Endothelial cell of umbilical vein (primary cell): ENCODE results near the gene SOX14. TPM values are rescaled to one million over a fixed set of nuclear protein-coding genes. Genes with fewer than 3 reads are reported as not detected.

Experiments
- BruUV-seq: library from RNA; stranded (reverse); fragments of 400-500 nt; replicated peaks from 2 replicates; lab custom pipeline; 2021; lab: Mats Ljungman, UMichigan
- CTCF ChIA-PET: fragments of 300-600, 350-600 bp; sonication (Branson Sonifier 250); formaldehyde crosslinking; loops from one replicate; lab custom pipeline; 2021; ENCODE audit warnings: antibody characterized with exemption, inconsistent platforms; lab: Charles Lee
- POLR2A ChIA-PET: fragments of 300-600, 350-600 bp; sonication (Branson Sonifier 250); formaldehyde crosslinking; loops from one replicate; lab custom pipeline; 2021; ENCODE audit warnings: antibody characterized with exemption, inconsistent platforms; lab: Charles Lee
- DNase-seq: peaks from one replicate; pipeline ENCODE4 v3.0.0-alpha.2; 2011; ENCODE audit warnings: low read depth, low spot score
- FAIRE-seq: peaks from 2 replicates; lab custom pipeline; 2011; peaks lifted over from hg19 to GRCh38; lab: Jason Lieb, UNC
- H2AFZ ChIP-seq: 2 replicates; pipeline ENCODE4 v1.6.0; 2012; ENCODE audit warnings: low read depth, low read length, control low read depth, inconsistent platforms
- H3K27ac ChIP-seq: 2 replicates; pipeline ENCODE4 v1.5.1; 2011; ENCODE audit warnings: low read depth, mild to moderate bottlenecking, control low read depth, low read length, moderate library complexity; ENCODE audit not compliant: insufficient read depth
- H3K27me3 ChIP-seq, 2 experiments: 2 replicates each; pipeline versions ENCODE4 v1.6.0 to v1.6.1; 2011; ENCODE audit warnings: low read length in 2 of 2, mixed read lengths in 1 of 2; ENCODE audit not compliant: control insufficient read depth in 2 of 2, insufficient read depth in 2 of 2
- H3K36me3 ChIP-seq, 2 experiments: 2 replicates in 1 of 2; 3 replicates in 1 of 2; pipeline ENCODE4 v1.5.1; 2011; ENCODE audit warnings: low read length in 2 of 2, mild to moderate bottlenecking in 1 of 2, moderate library complexity in 1 of 2; ENCODE audit not compliant: control insufficient read depth in 2 of 2, insufficient read depth in 2 of 2; ENCODE audit errors: extremely low read depth in 1 of 2
- H3K4me1 ChIP-seq: 3 replicates; pipeline ENCODE4 v1.5.1; 2011; ENCODE audit warnings: mild to moderate bottlenecking, low read length; ENCODE audit not compliant: control insufficient read depth, insufficient read depth; ENCODE audit errors: extremely low read depth
- H3K4me2 ChIP-seq: 2 replicates; pipeline ENCODE4 v1.6.1; 2011; ENCODE audit warnings: low read length, control low read depth, mixed read lengths; ENCODE audit not compliant: insufficient read depth
- H3K4me3 ChIP-seq, 3 experiments: fragments of 200-600 bp in 1 of 3; sonication (generic), shearing (Covaris generic) in 1 of 3; replicated peaks in 1 of 3; 2 replicates each; pipeline ENCODE4 v1.5.1; 2011 to 2016; ENCODE audit warnings: control low read depth in 3 of 3, low read length in 3 of 3, mild to moderate bottlenecking in 2 of 3, inconsistent platforms in 1 of 3, low read depth in 1 of 3, moderate library complexity in 1 of 3; ENCODE audit not compliant: insufficient read depth in 1 of 3
- H3K79me2 ChIP-seq: 2 replicates; pipeline ENCODE4 v1.6.0; 2012; ENCODE audit warnings: low read length, inconsistent platforms; ENCODE audit not compliant: control insufficient read depth, insufficient read depth
- H3K9ac ChIP-seq: replicated peaks from 2 replicates; pipeline ENCODE3; 2011; ENCODE audit warnings: low read length, control low read depth; ENCODE audit not compliant: insufficient read depth; ENCODE audit errors: extremely low read depth
- H3K9me1 ChIP-seq: replicated peaks from 3 replicates; pipeline ENCODE4 v1.6.0; 2011; ENCODE audit warnings: mild to moderate bottlenecking, low read length; ENCODE audit not compliant: control insufficient read depth, insufficient read depth; ENCODE audit errors: extremely low read depth
- H3K9me3 ChIP-seq: replicated peaks from 2 replicates; pipeline ENCODE4 v1.5.1; 2012; ENCODE audit warnings: low read length, inconsistent platforms; ENCODE audit not compliant: control insufficient read depth, insufficient read depth
- H4K20me1 ChIP-seq: replicated peaks from 2 replicates; pipeline ENCODE3; 2011; ENCODE audit warnings: mild to moderate bottlenecking, low read length; ENCODE audit not compliant: control insufficient read depth, insufficient read depth; ENCODE audit errors: extremely low read depth
- EZH2 ChIP-seq: IDR thresholded peaks from 2 replicates; pipeline ENCODE4 v1.6.1; 2012; ENCODE audit warnings: borderline replicate concordance, low read depth, mild to moderate bottlenecking, moderate library complexity, low read length, inconsistent platforms; ENCODE audit not compliant: severe bottlenecking
- FOS ChIP-seq: IDR thresholded peaks from 2 replicates; pipeline ENCODE4 v1.6.1; 2011; ENCODE audit warnings: mild to moderate bottlenecking, low read length, moderate library complexity, borderline replicate concordance; ENCODE audit not compliant: insufficient read depth
- GATA2 ChIP-seq: IDR thresholded peaks from 2 replicates; pipeline ENCODE4 v1.7.0; 2011; ENCODE audit warnings: low read depth, mild to moderate bottlenecking, moderate library complexity, mixed read lengths, low read length; ENCODE audit not compliant: insufficient read length, insufficient read depth
- JUN ChIP-seq: IDR thresholded peaks from 2 replicates; pipeline ENCODE4 v1.6.1; 2011; ENCODE audit warnings: borderline replicate concordance, low read depth; ENCODE audit not compliant: insufficient read length, insufficient read depth
- MYC ChIP-seq: IDR thresholded peaks from one replicate; pipeline ENCODE4 v1.6.1; 2011; ENCODE audit warnings: mild to moderate bottlenecking, low read depth, low read length
- POLR2A ChIP-seq: IDR thresholded peaks from 2 replicates; pipeline ENCODE4 v1.6.1; 2012; ENCODE audit warnings: low read depth, mild to moderate bottlenecking, control low read depth, low read length
- POLR2AphosphoS5 ChIP-seq: IDR thresholded peaks from 2 replicates; pipeline ENCODE4 v1.6.1; 2012; ENCODE audit warnings: low read depth, mild to moderate bottlenecking, control low read depth, low read length, moderate library complexity; ENCODE audit not compliant: insufficient read depth
- dilution Hi-C: fragments of 300-500 bp; cut with MboI; formaldehyde crosslinking; loops from one replicate; pipeline ENCODE4 v1.15.0; 2019; ENCODE audit warnings: low sequenced_read_pairs; ENCODE audit not compliant: extremely low pct_ligation_motif_present
- intact Hi-C: fragments of 100-400 bp; cut with micrococcal nuclease; formaldehyde crosslinking; loops from one replicate; pipeline ENCODE4 v1.10.0; 2022
- polyA plus RNA-seq, 4 experiments: library from polyadenylated mRNA; depleted of rRNA in 3 of 4; stranded (reverse) in 3 of 4; unstranded in 1 of 4; fragments of >200 nt; gene quantifications; 2 replicates each; pipeline versions ENCODE4 v1.2.1 to v1.2.3, GENCODE V29; 2011 to 2012; ENCODE audit warnings: missing spikeins in 1 of 4
- total RNA-seq: library from RNA; stranded (reverse); gene quantifications from 2 replicates; pipeline ENCODE4 v1.2.3, GENCODE V29; 2021
- TF ChIP-seq, protein P1 (sequence below), 2 donors: IDR thresholded peaks; 1 replicate in 1 of 2; 2 replicates in 1 of 2; pipeline ENCODE4 v1.5.1; 2011; ENCODE audit warnings: low read length in 2 of 2, mild to moderate bottlenecking in 2 of 2, moderate library complexity in 2 of 2, control low read depth in 1 of 2, inconsistent platforms in 1 of 2, low read depth in 1 of 2; ENCODE audit not compliant: insufficient read depth in 1 of 2; ENCODE audit errors: extremely low read depth in 1 of 2
- TF ChIP-seq, protein P2 (sequence below): IDR thresholded peaks from 2 replicates; pipeline ENCODE4 v1.6.1; 2011; ENCODE audit not compliant: insufficient read depth, insufficient read length

Gene SOX14
- total and polyA plus RNA-seq, 2 donors (not counting 3 experiments of a cell fraction or from before 2014, with no cell fraction given) = not detected

DNA sequence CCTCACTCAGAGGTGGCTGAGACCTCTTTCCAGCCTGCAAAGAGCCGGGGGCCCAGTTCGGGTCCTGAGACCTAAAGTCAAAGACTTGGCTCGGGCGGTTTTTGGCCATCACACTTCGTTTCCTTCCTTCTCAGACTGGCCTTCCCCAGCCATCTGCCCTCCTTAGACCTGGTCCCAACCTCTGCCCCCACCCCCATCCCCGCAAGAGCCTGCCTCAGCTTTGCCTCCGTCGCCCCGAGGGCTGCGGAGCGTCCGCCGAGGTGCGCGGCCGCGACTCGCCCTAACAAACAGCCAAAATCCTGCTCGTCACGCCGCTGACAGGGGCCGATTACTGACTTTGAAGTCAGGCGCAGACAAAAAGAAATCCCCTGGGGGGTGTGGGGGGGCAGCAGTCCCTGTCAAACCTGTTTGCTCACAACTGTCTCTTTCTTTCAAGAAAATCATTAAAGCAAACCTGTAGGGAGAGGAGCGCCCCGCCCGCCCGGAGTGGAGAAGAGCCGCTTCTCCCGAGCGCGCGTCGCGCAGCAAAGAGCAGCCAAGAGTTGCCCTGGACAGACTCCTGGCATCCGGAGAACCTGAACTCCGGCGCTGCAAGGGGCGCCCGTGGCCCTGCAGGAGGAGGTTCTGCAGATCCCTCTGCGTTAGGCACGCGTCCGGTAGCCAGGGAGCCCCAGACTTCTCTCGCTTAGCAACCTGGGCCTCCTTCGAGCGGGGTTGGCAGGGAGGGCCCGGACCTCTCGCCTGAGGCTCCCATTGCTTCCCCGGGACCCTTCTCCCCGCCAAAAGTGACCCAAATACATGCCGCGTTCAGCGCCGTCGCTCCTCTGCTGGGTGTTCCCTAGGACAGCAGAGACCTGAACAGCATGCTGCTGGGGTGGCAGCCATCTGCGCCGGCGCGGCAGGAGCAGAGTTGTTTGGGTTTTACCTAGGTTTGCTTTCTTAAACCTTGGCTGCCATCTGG is 4.5 kb downstream of the SOX14 start:
- no peak for FAIRE-seq
- H2AFZ ChIP-seq = no peak overlapping the region

DNA sequence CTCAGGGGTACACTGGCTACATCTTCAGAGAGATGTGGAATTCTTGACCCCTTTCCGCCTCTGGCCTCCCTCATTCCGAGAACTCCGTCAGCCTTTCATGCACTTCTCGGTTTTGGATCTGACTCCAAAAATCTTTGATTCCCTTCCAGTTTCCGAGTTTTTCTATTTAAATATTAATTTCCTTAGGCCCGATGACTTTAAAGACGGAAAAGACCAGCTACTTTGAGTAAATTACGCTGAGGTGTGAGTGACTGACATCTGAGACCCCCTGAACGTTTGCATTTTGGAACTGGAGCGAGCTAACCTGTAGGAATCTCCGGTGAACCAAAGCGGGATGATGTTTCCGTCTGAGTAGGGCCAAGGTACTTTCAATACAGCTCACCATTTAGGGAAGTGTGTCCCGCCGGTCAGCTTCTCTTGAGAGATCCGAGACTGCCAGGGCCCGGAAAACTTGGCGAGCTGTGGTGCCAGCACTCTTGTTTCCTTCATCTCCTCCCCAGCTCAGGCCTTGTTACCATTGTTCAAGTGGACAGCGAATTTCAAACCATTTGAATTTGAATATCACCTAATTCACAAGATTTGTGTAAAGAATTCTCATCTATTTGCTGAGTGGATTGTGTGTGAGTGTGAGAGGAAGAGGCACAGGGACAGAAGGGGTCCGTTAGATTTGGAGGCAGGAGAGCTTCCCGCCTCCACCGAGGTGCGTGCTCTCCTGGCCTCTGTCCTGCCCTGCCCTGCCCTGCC is 5.4 kb downstream of the SOX14 start:
- no peaks in the 10 kb centered on the region for H4K20me1 ChIP-seq
- no peaks in the 10 kb centered on the region for H3K79me2 ChIP-seq
- ChIA-PET CTCF (interaction anchor here (0.9 kb wide), 1 partner anchor 12 kb away, joined by 6 read pairs; no protein-coding TSS in a partner anchor), POLR2A (no interaction called here)
- no peak overlapping the region for H3K9ac ChIP-seq
- H3K27ac ChIP-seq = no peak overlapping the region
- H3K4me2 ChIP-seq = no peak overlapping the region
- no peak for DNase-seq
- no peak overlapping the region for H2AFZ ChIP-seq
- H3K4me3 ChIP-seq = no peak overlapping the region
- no TSS peak for BruUV-seq
- TF ChIP-seq POLR2AphosphoS5 (no peak), FOS (no peak), EZH2 (no peak), POLR2A (no peak), MYC (no peak), JUN (no peak), GATA2 (no peak)
- TF ChIP-seq, protein P1, sequence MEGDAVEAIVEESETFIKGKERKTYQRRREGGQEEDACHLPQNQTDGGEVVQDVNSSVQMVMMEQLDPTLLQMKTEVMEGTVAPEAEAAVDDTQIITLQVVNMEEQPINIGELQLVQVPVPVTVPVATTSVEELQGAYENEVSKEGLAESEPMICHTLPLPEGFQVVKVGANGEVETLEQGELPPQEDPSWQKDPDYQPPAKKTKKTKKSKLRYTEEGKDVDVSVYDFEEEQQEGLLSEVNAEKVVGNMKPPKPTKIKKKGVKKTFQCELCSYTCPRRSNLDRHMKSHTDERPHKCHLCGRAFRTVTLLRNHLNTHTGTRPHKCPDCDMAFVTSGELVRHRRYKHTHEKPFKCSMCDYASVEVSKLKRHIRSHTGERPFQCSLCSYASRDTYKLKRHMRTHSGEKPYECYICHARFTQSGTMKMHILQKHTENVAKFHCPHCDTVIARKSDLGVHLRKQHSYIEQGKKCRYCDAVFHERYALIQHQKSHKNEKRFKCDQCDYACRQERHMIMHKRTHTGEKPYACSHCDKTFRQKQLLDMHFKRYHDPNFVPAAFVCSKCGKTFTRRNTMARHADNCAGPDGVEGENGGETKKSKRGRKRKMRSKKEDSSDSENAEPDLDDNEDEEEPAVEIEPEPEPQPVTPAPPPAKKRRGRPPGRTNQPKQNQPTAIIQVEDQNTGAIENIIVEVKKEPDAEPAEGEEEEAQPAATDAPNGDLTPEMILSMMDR (IDR thresholded peaks at IDR 0.05; ENCODE audit: extremely low read depth in 1 of 2, insufficient read depth in 1 of 2, low read depth in 1 of 2, low read length in 2 of 2) = no peak
- TF ChIP-seq, protein P2, sequence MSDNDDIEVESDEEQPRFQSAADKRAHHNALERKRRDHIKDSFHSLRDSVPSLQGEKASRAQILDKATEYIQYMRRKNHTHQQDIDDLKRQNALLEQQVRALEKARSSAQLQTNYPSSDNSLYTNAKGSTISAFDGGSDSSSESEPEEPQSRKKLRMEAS = no peak
- no peak for FAIRE-seq
- peaks cover 81 to 95% of the 10 kb centered on the region in 2 experiments for H3K27me3 ChIP-seq
- dilution Hi-C loops = no loop called here
- no peaks in the 10 kb centered on the region for H3K9me1 ChIP-seq
- no peaks in the 10 kb centered on the region for H3K36me3 ChIP-seq
- peaks cover 3% of the 10 kb centered on the region for H3K4me1 ChIP-seq
- intact Hi-C loops = no loop called here
- H3K9me3 ChIP-seq = no peaks in the 10 kb centered on the region

More for the DNA sequence above, 4.5 kb downstream of the SOX14 start:
- Histone ChIP-seq H3K4me2 (peak overlapping the region; percentile 49), H4K20me1 (no peaks in the 10 kb centered on the region), H3K9me3 (no peaks in the 10 kb centered on the region), H3K27me3 (peaks cover 89 to 99% of the 10 kb centered on the region in 2 experiments), H3K4me1 (peaks cover 3% of the 10 kb centered on the region), H3K79me2 (no peaks in the 10 kb centered on the region), H3K27ac (no peak overlapping the region), H3K36me3 (no peaks in the 10 kb centered on the region), H3K9ac (no peak overlapping the region), H3K4me3 (peak overlapping the region in 1 of 3 experiments; percentile 2), H3K9me1 (no peaks in the 10 kb centered on the region)
- POLR2A ChIA-PET = no interaction called here
- TF ChIP-seq EZH2 = peak; percentile 93
- no peak for TF ChIP-seq POLR2A
- no peak for DNase-seq
- dilution Hi-C loops (no loop called here), intact Hi-C loops (no loop called here)
- CTCF ChIA-PET = interaction anchor here (0.9 to 1.1 kb wide), 2 partner anchors 13 to 18 kb away, joined by 3 to 6 read pairs; no protein-coding TSS in a partner anchor
- no TSS peak for BruUV-seq
